ENCODE results near the gene TESPA1.

DNA sequence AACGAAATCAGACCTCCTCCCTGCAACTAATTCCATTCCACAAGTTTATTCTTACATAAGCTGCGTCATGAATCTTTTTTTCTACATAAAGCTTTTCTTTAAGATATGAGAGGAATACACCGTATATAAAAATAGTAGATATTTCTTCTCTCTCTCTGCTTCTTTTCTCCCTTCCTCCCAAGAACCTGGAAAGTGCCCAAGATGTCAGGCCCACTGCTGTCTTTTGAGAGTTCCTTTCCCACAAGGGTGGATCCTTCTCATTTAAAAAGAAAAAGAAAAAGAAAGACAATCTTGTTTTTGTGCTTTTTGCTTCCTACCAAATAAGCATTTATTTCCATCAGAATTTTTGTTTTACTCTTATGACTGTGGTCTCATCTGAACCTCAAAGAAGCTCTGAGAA, 11.0 kb downstream of the TESPA1 start:
- TF ChIP-seq, protein P1, sequence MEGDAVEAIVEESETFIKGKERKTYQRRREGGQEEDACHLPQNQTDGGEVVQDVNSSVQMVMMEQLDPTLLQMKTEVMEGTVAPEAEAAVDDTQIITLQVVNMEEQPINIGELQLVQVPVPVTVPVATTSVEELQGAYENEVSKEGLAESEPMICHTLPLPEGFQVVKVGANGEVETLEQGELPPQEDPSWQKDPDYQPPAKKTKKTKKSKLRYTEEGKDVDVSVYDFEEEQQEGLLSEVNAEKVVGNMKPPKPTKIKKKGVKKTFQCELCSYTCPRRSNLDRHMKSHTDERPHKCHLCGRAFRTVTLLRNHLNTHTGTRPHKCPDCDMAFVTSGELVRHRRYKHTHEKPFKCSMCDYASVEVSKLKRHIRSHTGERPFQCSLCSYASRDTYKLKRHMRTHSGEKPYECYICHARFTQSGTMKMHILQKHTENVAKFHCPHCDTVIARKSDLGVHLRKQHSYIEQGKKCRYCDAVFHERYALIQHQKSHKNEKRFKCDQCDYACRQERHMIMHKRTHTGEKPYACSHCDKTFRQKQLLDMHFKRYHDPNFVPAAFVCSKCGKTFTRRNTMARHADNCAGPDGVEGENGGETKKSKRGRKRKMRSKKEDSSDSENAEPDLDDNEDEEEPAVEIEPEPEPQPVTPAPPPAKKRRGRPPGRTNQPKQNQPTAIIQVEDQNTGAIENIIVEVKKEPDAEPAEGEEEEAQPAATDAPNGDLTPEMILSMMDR (conservative IDR thresholded peaks at IDR 0.05 in 1 of 2, IDR thresholded peaks at IDR 0.05 in 1 of 2; ENCODE audit: low read depth in 1 of 2, low read length in 2 of 2): no peak
- no peak for TF ChIP-seq EZH2 (IDR thresholded peaks at IDR 0.05; ENCODE audit: low read length, missing control alignments)

Data from fibroblast of lung (primary cell).